Heart left ventricle (tissue), 13 donors: Measurements from ENCODE around the gene USP32.
"Not testable (repeated sequence)": the region's sequence is repeated elsewhere in the genome, so short reads cannot be mapped to it uniquely, and the experiment has no call there.

Source experiments
- POLR2A ChIP-seq, 2 donors: fragments of 450-650 bp; IDR thresholded peaks; one replicate each; pipeline ENCODE4 v1.6.1; 2017; ENCODE audit warnings: antibody characterized with exemption in 2 of 2, mild to moderate bottlenecking in 2 of 2, moderate library complexity in 2 of 2
- TF ChIP-seq, protein P1 (sequence below), 12 donors: fragments of 200-600 bp; sonication (generic) in 4 of 12; IDR thresholded peaks; one replicate each; pipeline versions ENCODE4 v1.5.0 to v1.8.0; 2018 to 2022; ENCODE audit warnings: antibody characterized with exemption in 12 of 12, mild to moderate bottlenecking in 5 of 12
- donor health status: ischemic (EF 13 %, LVEDD 7.1; RV severe dilation, severe dysfunction).
- donor health status: DM: no; HTN: yes; CAD: no.
- donor health status: DM: no; HTN: no; CAD: no.
- donor health status: ischemic (EF 25% LVEDD 6.9; RV normal size, moderate dysfunction).
- donor health status: ischemic (EF 25% LVEDD 5.7; RV mildly dilated, moderate dysfunction).
- donor health status: ischemic (EF 35%, LVEDD 5.7; RV mildly dilated, moderate dysfunction).
- donor health status: nonischemic (EF 11% LVEDD 7.7; RV severe dilation, severe dysfunction).
- donor health status: DM: yes; HTN: yes; CAD: no.
- donor health status: PGD.
- donor health status: ischemic (EF 29% LVEDD 5.4; RV normal size, mild dysfunction).
- donor health status: nonischemic (EF 23%, LVEDD 6.1; RV moderate dilation, normal function).

DNA sequence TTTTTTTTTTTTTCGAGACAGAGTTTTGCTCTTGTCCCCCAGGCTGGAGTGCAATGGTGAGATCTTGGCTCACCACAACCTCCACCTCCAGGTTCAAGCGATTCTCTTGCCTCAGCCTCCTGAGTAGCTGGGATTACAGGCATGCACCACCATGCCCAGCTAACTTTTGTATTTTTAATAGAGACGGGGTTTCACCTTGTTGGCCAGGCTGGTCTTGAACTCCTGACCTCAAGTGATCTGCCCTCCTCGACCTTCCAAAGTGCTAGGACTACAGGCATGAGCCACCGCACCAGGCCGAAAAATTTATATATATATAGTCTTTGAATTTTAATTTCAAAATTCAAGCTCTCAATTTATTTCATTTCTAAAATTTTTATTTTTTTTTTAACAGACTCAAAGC lies 36.6 kb upstream of the USP32 start:
- TF ChIP-seq, protein P1, sequence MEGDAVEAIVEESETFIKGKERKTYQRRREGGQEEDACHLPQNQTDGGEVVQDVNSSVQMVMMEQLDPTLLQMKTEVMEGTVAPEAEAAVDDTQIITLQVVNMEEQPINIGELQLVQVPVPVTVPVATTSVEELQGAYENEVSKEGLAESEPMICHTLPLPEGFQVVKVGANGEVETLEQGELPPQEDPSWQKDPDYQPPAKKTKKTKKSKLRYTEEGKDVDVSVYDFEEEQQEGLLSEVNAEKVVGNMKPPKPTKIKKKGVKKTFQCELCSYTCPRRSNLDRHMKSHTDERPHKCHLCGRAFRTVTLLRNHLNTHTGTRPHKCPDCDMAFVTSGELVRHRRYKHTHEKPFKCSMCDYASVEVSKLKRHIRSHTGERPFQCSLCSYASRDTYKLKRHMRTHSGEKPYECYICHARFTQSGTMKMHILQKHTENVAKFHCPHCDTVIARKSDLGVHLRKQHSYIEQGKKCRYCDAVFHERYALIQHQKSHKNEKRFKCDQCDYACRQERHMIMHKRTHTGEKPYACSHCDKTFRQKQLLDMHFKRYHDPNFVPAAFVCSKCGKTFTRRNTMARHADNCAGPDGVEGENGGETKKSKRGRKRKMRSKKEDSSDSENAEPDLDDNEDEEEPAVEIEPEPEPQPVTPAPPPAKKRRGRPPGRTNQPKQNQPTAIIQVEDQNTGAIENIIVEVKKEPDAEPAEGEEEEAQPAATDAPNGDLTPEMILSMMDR (IDR thresholded peaks at IDR 0.05), result not testable (repeated sequence)
- TF ChIP-seq POLR2A (IDR thresholded peaks at IDR 0.05), result not testable (repeated sequence)
